ENCODE results near the gene NKX1-2. TPM values are rescaled to one million over a fixed set of nuclear protein-coding genes. Genes with fewer than 3 reads are reported as not detected.

The NKX1-2 gene
- total RNA-seq, 4 donors from 2014 or later, result not detected

DNA sequence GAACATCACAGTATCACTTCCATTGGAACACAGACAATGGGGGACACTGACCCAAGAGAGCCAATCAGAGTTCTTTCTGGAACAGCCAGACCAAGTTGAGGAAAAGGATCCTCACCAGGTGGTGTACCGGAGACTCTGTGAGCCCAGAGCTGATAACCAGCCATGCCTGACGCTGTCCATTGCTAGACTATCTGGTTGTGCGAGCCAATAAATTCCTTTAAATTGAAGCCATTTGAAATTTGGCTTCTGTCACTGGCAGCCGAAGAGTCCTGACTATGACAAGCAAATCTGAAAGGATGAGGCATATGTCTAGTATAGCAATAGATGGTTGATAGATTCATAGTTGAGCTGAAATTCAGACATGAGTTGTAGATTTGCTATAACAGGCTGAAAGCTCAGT, 8.6 kb upstream of the NKX1-2 start:
- in situ Hi-C loops (cut with MboI; ENCODE audit: low pct_ligation_motif_present in 1 of 4, low pct_unique_long_range_greater_than_20kb in 1 of 4, low sequenced_read_pairs in 3 of 4) (no loop called here), intact Hi-C loops (cut with DNase I; ENCODE audit: low total_unique reads) (no loop called here)
- WGBS, 2 donors (ENCODE audit: low coverage in 1 of 2), result 91% methylated on average over 4 of the region's 4 CpGs; no CpG with 5 or more reads in 1 of the 2 donors
- no peak for TF ChIP-seq EP300 (IDR thresholded peaks at IDR 0.05; ENCODE audit: low read depth)
- TF ChIP-seq POLR2AphosphoS5 (IDR thresholded peaks at IDR 0.05), result no peak
- TF ChIP-seq, protein P1, sequence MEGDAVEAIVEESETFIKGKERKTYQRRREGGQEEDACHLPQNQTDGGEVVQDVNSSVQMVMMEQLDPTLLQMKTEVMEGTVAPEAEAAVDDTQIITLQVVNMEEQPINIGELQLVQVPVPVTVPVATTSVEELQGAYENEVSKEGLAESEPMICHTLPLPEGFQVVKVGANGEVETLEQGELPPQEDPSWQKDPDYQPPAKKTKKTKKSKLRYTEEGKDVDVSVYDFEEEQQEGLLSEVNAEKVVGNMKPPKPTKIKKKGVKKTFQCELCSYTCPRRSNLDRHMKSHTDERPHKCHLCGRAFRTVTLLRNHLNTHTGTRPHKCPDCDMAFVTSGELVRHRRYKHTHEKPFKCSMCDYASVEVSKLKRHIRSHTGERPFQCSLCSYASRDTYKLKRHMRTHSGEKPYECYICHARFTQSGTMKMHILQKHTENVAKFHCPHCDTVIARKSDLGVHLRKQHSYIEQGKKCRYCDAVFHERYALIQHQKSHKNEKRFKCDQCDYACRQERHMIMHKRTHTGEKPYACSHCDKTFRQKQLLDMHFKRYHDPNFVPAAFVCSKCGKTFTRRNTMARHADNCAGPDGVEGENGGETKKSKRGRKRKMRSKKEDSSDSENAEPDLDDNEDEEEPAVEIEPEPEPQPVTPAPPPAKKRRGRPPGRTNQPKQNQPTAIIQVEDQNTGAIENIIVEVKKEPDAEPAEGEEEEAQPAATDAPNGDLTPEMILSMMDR (IDR thresholded peaks at IDR 0.05), result no peak
- TF ChIP-seq POLR2A (IDR thresholded peaks at IDR 0.05), result no peak
- Histone ChIP-seq H3K27me3 (peaks cover 30% of the 10 kb centered on the region), H3K27ac (no peak overlapping the region), H3K4me3 (no peak overlapping the region), H3K4me1 (peaks cover 5 to 13% (median 11%) of the 10 kb centered on the region in 4 donors), H3K9me3 (no peaks in the 10 kb centered on the region), H3K36me3 (no peaks in the 10 kb centered on the region)
- DNase-seq, result no peak

DNA sequence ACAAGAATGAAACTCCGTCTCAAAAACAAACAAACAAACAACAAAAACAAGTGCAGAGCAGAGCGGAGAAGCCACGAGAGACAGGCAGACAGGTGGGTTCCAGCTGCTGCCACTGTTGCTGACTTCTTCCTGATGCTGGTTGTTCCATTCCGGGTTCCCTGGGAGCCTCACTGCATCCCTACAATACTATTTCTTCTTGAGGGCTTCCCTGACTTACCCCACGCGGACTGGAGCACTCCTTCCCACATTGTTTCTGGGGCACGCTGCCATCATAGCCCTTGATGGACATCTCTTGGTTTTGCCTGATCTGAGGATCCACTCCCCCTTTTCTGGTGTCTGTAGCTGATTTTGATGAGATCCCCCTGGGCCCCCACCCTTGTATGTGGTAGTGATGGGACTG, 5.6 kb upstream of the NKX1-2 start:
- no peak for DNase-seq
- intact Hi-C loops (cut with DNase I; ENCODE audit: low total_unique reads) (no loop called here), in situ Hi-C loops (cut with MboI; ENCODE audit: low pct_ligation_motif_present in 1 of 4, low pct_unique_long_range_greater_than_20kb in 1 of 4, low sequenced_read_pairs in 3 of 4) (no loop called here)
- peaks cover 60% of the 10 kb centered on the region for H3K27me3 ChIP-seq
- WGBS, 2 donors (ENCODE audit: low coverage in 1 of 2), result 69% methylated on average over 7 of the region's 7 CpGs; no CpG with 5 or more reads in 1 of the 2 donors
- TF ChIP-seq, protein P1 (IDR thresholded peaks at IDR 0.05), result no peak
- no peak for TF ChIP-seq POLR2A (IDR thresholded peaks at IDR 0.05)
- TF ChIP-seq POLR2AphosphoS5 (IDR thresholded peaks at IDR 0.05), result no peak
- no peak for TF ChIP-seq EP300 (IDR thresholded peaks at IDR 0.05; ENCODE audit: low read depth)
- no peak overlapping the region for H3K4me3 ChIP-seq
- H3K9me3 ChIP-seq, result no peaks in the 10 kb centered on the region
- no peaks in the 10 kb centered on the region for H3K36me3 ChIP-seq
- no peaks in the 10 kb centered on the region for H3K4me1 ChIP-seq
- H3K27ac ChIP-seq, result no peak overlapping the region

DNA sequence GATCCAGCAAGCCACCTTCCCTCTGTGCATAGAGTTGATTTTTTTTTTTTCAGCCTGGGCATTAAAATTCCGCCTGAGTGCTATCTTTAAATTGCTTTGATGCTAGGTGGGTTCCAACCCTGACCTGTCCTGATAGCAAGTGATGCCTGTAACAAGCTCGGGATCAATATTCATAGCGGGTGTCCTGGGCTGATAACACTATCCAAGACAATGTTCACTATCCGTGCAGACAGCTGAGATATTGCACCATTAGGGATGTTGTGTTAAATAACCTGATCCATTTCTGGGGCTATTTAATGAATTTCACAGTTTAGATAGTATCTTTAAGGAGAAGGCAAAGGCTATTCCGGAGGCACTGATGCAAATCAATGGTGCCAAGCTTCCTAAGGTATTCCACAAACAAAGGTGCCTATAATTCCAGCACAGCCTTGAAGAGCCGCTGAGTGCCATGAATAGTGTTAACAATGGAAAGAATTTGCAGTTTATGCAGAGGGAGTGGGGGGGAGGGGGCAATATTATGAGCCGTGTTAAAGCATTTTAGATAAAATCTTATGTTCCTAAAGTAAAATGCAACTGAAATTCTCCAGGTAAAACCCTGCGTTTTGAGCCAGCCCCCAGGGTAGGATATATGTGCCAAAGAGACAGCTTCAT, 4.2 kb upstream of the NKX1-2 start:
- H3K36me3 ChIP-seq, result no peaks in the 10 kb centered on the region
- in situ Hi-C loops (cut with MboI; ENCODE audit: low pct_ligation_motif_present in 1 of 4, low pct_unique_long_range_greater_than_20kb in 1 of 4, low sequenced_read_pairs in 3 of 4) (no loop called here), intact Hi-C loops (cut with DNase I; ENCODE audit: low total_unique reads) (no loop called here)
- H3K4me3 ChIP-seq, result no peak overlapping the region
- no peak for DNase-seq
- WGBS, 2 donors (ENCODE audit: low coverage in 1 of 2), result 29 to 41% methylated on average over 3 to 8 of the region's 8 CpGs
- H3K27me3 ChIP-seq, result peaks cover 74% of the 10 kb centered on the region
- H3K9me3 ChIP-seq, result no peaks in the 10 kb centered on the region
- no peak for TF ChIP-seq POLR2A (IDR thresholded peaks at IDR 0.05)
- TF ChIP-seq, protein P1 (IDR thresholded peaks at IDR 0.05), result no peak
- no peak for TF ChIP-seq EP300 (IDR thresholded peaks at IDR 0.05; ENCODE audit: low read depth)
- no peak overlapping the region for H3K27ac ChIP-seq
- peaks cover 0 to 13% (median 10%) of the 10 kb centered on the region in 4 donors for H3K4me1 ChIP-seq

DNA sequence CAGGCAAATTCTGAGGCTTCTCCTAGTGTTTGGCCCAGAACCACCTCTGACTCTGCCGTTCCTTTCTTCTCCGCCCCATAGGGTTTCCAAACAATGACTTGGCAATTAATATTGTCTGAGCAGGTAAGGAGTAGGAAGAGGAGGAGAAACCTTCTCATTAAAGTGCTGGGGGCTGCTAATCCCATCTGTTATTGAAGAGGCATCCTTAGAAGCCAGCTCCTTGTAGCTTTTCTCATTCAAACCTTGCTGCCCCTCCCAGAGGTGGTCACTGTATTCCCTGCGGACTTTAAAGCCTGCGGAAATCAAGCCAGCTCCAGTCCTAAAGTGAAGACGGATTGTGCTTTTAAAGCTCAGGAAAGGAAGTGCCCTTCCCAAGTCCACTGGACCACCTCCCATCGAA, 1.4 kb upstream of the NKX1-2 start:
- Histone ChIP-seq H3K36me3 (no peaks in the 10 kb centered on the region), H3K27me3 (peaks cover 99% of the 10 kb centered on the region), H3K27ac (no peak overlapping the region), H3K4me3 (no peak overlapping the region), H3K4me1 (peaks cover 11 to 34% (median 24%) of the 10 kb centered on the region in 4 donors), H3K9me3 (no peaks in the 10 kb centered on the region)
- WGBS, 2 donors (ENCODE audit: low coverage in 1 of 2), result 44 to 45% methylated on average over 5 to 6 of the region's 6 CpGs
- TF ChIP-seq POLR2A (IDR thresholded peaks at IDR 0.05) (no peak), EP300 (IDR thresholded peaks at IDR 0.05; ENCODE audit: low read depth) (no peak), POLR2AphosphoS5 (IDR thresholded peaks at IDR 0.05) (no peak)
- TF ChIP-seq, protein P1 (IDR thresholded peaks at IDR 0.05), result no peak
- in situ Hi-C loops (cut with MboI; ENCODE audit: low pct_ligation_motif_present in 1 of 4, low pct_unique_long_range_greater_than_20kb in 1 of 4, low sequenced_read_pairs in 3 of 4), result no loop called here
- intact Hi-C loops (cut with DNase I; ENCODE audit: low total_unique reads), result no loop called here
- no peak for DNase-seq

Measured in transverse colon (tissue), 4 donors.